ENCODE data around the gene USP17L11.
"Not testable (repeated sequence)": the region's sequence is repeated elsewhere in the genome, so short reads cannot be mapped to it uniquely, and the experiment has no call there.

USP17L11 gene

GRCh38 chr4:9247953-9248680 is 32.9 kb downstream of the USP17L11 start, which contains the start of gene USP17L18:
Gene USP17L18, plus strand, starts transcription at chr4:9248630. Its CDS starts 0 bp downstream, at chr4:9248630.
- H3K4me3 ChIP-seq (ENCODE audit: low read length); H3K36me3 ChIP-seq (ENCODE audit: insufficient read depth, low read length); H3K9ac ChIP-seq (ENCODE audit: low read depth, low read length); H3K9me3 ChIP-seq (ENCODE audit: insufficient read depth, low read depth, low read length); H3K4me1 ChIP-seq (ENCODE audit: insufficient read depth, low read length); H3K27ac ChIP-seq (ENCODE audit: low read depth, low read length); H3K27me3 ChIP-seq (ENCODE audit: insufficient read depth, low read length): not testable (repeated sequence)
- WGBS = 79% methylated on average over 9 of the region's 26 CpGs

- not testable (repeated sequence) for H3K9me3 ChIP-seq (ENCODE audit: insufficient read depth, low read depth, low read length); H3K27ac ChIP-seq (ENCODE audit: low read depth, low read length); H3K27me3 ChIP-seq (ENCODE audit: insufficient read depth, low read length); H3K9ac ChIP-seq (ENCODE audit: low read depth, low read length); H3K4me1 ChIP-seq (ENCODE audit: insufficient read depth, low read length); H3K36me3 ChIP-seq (ENCODE audit: insufficient read depth, low read length); H3K4me3 ChIP-seq (ENCODE audit: low read length)
- WGBS = no CpG with 5 or more reads among the region's 13 CpGs
Measured at GRCh38 chr4:9253078-9253477, 37.9 kb downstream of the USP17L11 start, which contains the start of gene USP17L19. Gene USP17L19, plus strand, starts transcription at chr4:9253378. Its CDS starts 0 bp downstream, at chr4:9253378.

- not testable (repeated sequence) for H3K36me3 ChIP-seq (ENCODE audit: insufficient read depth, low read length); H3K9me3 ChIP-seq (ENCODE audit: insufficient read depth, low read depth, low read length); H3K4me3 ChIP-seq (ENCODE audit: low read length); H3K4me1 ChIP-seq (ENCODE audit: insufficient read depth, low read length); H3K27me3 ChIP-seq (ENCODE audit: insufficient read depth, low read length); H3K27ac ChIP-seq (ENCODE audit: low read depth, low read length); H3K9ac ChIP-seq (ENCODE audit: low read depth, low read length)
- WGBS = no CpG with 5 or more reads among the region's 15 CpGs
Measured at GRCh38 chr4:9257824-9258223, 42.6 kb downstream of the USP17L11 start, which contains the start of gene USP17L20. Gene USP17L20, plus strand, starts transcription at chr4:9258124. Its CDS starts 0 bp downstream, at chr4:9258124.

GRCh38 chr4:9262572-9262971 is 47.4 kb downstream of the USP17L11 start, which contains the start of gene USP17L21:
Gene USP17L21, plus strand, starts transcription at chr4:9262872. Its CDS starts 0 bp downstream, at chr4:9262872.
- not testable (repeated sequence) for H3K9me3 ChIP-seq (ENCODE audit: insufficient read depth, low read depth, low read length); H3K36me3 ChIP-seq (ENCODE audit: insufficient read depth, low read length); H3K9ac ChIP-seq (ENCODE audit: low read depth, low read length); H3K27ac ChIP-seq (ENCODE audit: low read depth, low read length); H3K4me1 ChIP-seq (ENCODE audit: insufficient read depth, low read length); H3K4me3 ChIP-seq (ENCODE audit: low read length); H3K27me3 ChIP-seq (ENCODE audit: insufficient read depth, low read length)
- no CpG with 5 or more reads among the region's 13 CpGs for WGBS
